Suppressor macrophage treated with lipopolysaccharide for 4 hours (primary cell): ENCODE results near the gene PSMA7.

ENCODE experiments used
- DNase-seq: peaks from one replicate; pipeline ENCODE4 v3.0.0-alpha.2; 2020

PSMA7 gene

GRCh38 chr20:62135573-62136266 is 7.5 kb downstream of the PSMA7 start:
- no peak for DNase-seq

- peak; percentile 51 for DNase-seq
Measured at GRCh38 chr20:62134735-62135231, 8.4 kb downstream of the PSMA7 start.

- DNase-seq: no peak
Measured at GRCh38 chr20:62133864-62134263, 9.3 kb downstream of the PSMA7 start.

GRCh38 chr20:62133051-62133845 is 9.9 kb downstream of the PSMA7 start:
- peak; percentile 70 for DNase-seq

- peak; percentile 46 for DNase-seq
Measured at GRCh38 chr20:62132421-62132820, 10.8 kb downstream of the PSMA7 start.

GRCh38 chr20:62131560-62132320 is 11.5 kb downstream of the PSMA7 start:
- DNase-seq: no peak

- no peak for DNase-seq
Measured at GRCh38 chr20:62129731-62130531, 13.3 kb downstream of the PSMA7 start.

- no peak for DNase-seq
Measured at GRCh38 chr20:62128502-62128901, 14.7 kb downstream of the PSMA7 start.

- no peak for DNase-seq
Measured at GRCh38 chr20:62127799-62128198, 15.4 kb downstream of the PSMA7 start.

GRCh38 chr20:62126141-62126540 is 17.1 kb downstream of the PSMA7 start:
- no peak for DNase-seq

- DNase-seq: no peak
Measured at GRCh38 chr20:62123450-62124118, 19.6 kb downstream of the PSMA7 start.

- DNase-seq: no peak
Measured at GRCh38 chr20:62122654-62123449, 20.3 kb downstream of the PSMA7 start.

GRCh38 chr20:62121776-62122653 is 21.2 kb downstream of the PSMA7 start, which contains the start of gene LSM14B:
LSM14B (plus strand) TSS chr20:62122475; CDS start chr20:62122667, 192 bp downstream.
- DNase-seq: peak; percentile 99

GRCh38 chr20:62120990-62121775 is 22.0 kb downstream of the PSMA7 start:
- DNase-seq: peak; percentile 80

GRCh38 chr20:62120365-62120762 is 22.8 kb downstream of the PSMA7 start:
- DNase-seq: no peak

- no peak for DNase-seq
Measured at GRCh38 chr20:62119591-62120364, 23.4 kb downstream of the PSMA7 start.

- no peak for DNase-seq
Measured at GRCh38 chr20:62119115-62119514, 24.1 kb downstream of the PSMA7 start.
